GM23338 (cell line): ENCODE measurements around the gene SORBS2. TPM values are rescaled to one million over a fixed set of nuclear protein-coding genes. Genes with fewer than 3 reads are reported as not detected.

Source experiments
- ATAC-seq: fragments of 200-7000 bp; cut with Tn5 transposase; 3 replicates; pipeline ENCODE4 v1.9.1; 2020
- DNase-seq: peaks from one replicate; pipeline ENCODE4 v3.0.0-alpha.2; 2015; ENCODE audit warnings: low spot score
- H2AFZ ChIP-seq: fragments of 200-600 bp; sonication (generic); 2 replicates; pipeline ENCODE4 v1.8.0; 2016; ENCODE audit warnings: antibody characterized with exemption, mild to moderate bottlenecking, moderate library complexity
- H3F3A ChIP-seq: fragments of 200-600 bp; sonication (generic); replicated peaks from 2 replicates; pipeline ENCODE4 v1.8.0; 2017; ENCODE audit warnings: antibody characterized with exemption, mixed run types, low read depth
- H3K27ac ChIP-seq: fragments of 200-600 bp; sonication (generic); 2 replicates; pipeline ENCODE4 v1.6.1; 2016; ENCODE audit warnings: low read depth
- H3K27me3 ChIP-seq: fragments of 200-600 bp; sonication (generic); 2 replicates; pipeline ENCODE4 v1.8.0; 2016; ENCODE audit warnings: mild to moderate bottlenecking, mixed run types, moderate library complexity; ENCODE audit not compliant: insufficient read depth
- H3K36me3 ChIP-seq: fragments of 200-600 bp; sonication (generic); 2 replicates; pipeline ENCODE4 v1.8.0; 2016; ENCODE audit warnings: mild to moderate bottlenecking; ENCODE audit not compliant: insufficient read depth
- H3K4me1 ChIP-seq: fragments of 200-600 bp; sonication (generic); 2 replicates; pipeline ENCODE4 v1.8.0; 2016; ENCODE audit warnings: mild to moderate bottlenecking, moderate library complexity; ENCODE audit not compliant: insufficient read depth
- H3K4me2 ChIP-seq: fragments of 200-600 bp; sonication (generic); 2 replicates; pipeline ENCODE4 v1.7.1; 2017; ENCODE audit warnings: mixed run types
- H3K4me3 ChIP-seq: fragments of 200-600 bp; sonication (generic); 2 replicates; pipeline ENCODE4 v1.6.1; 2016; ENCODE audit warnings: mixed run types
- H3K79me2 ChIP-seq: fragments of 200-600 bp; sonication (generic); replicated peaks from 2 replicates; pipeline ENCODE4 v1.8.0; 2017; ENCODE audit warnings: mild to moderate bottlenecking; ENCODE audit not compliant: insufficient read depth
- H3K9me2 ChIP-seq: fragments of 200-600 bp; sonication (generic); 2 replicates; pipeline ENCODE4 v1.8.0; 2017; ENCODE audit not compliant: insufficient read depth
- H4K20me1 ChIP-seq: fragments of 200-600 bp; sonication (generic); replicated peaks from 2 replicates; pipeline ENCODE4 v1.8.0; 2017; ENCODE audit warnings: mild to moderate bottlenecking; ENCODE audit not compliant: insufficient read depth
- H3K27ac Mint-ChIP-seq: 2 replicates; pipeline ENCODE4 v1.8.0; 2020; ENCODE audit warnings: inconsistent platforms, mild to moderate bottlenecking, moderate library complexity, mixed read lengths
- H3K27me3 Mint-ChIP-seq: 3 replicates; pipeline ENCODE4 v1.8.0; 2022; ENCODE audit warnings: low read depth, mild to moderate bottlenecking, moderate library complexity, mixed read lengths, inconsistent platforms; ENCODE audit not compliant: insufficient read depth, poor library complexity
- H3K36me3 Mint-ChIP-seq: 3 replicates; pipeline ENCODE4 v1.8.0; 2021; ENCODE audit warnings: low read depth, mild to moderate bottlenecking, inconsistent platforms, moderate library complexity, mixed read lengths
- H3K4me1 Mint-ChIP-seq: 3 replicates; pipeline ENCODE4 v1.8.0; 2020; ENCODE audit warnings: mild to moderate bottlenecking, inconsistent platforms, mixed read lengths
- H3K4me3 Mint-ChIP-seq: 3 replicates; pipeline ENCODE4 v1.8.0; 2021; ENCODE audit warnings: moderate library complexity, mild to moderate bottlenecking, inconsistent platforms, mixed read lengths
- H3K9me3 Mint-ChIP-seq: 3 replicates; pipeline ENCODE4 v1.8.0; 2020; ENCODE audit warnings: moderate library complexity, mild to moderate bottlenecking, inconsistent platforms, mixed read lengths
- CREB1 ChIP-seq: fragments of 250-450 bp; sonication (Bioruptor Pico); IDR thresholded peaks from 2 replicates; pipeline ENCODE4 v1.5.0; 2020; ENCODE audit warnings: low read depth, mild to moderate bottlenecking, moderate library complexity
- CTCF ChIP-seq, 2 experiments: fragments of 200-600 bp in 1 of 2; sonication (generic) in 1 of 2; conservative IDR thresholded peaks; 2 replicates each; pipeline versions ENCODE4 v1.5.1 to v1.6.1; 2016 to 2017; ENCODE audit warnings: antibody characterized with exemption in 2 of 2, low read depth in 2 of 2, mild to moderate bottlenecking in 2 of 2, moderate library complexity in 1 of 2
- ETS1 ChIP-seq: IDR thresholded peaks from 2 replicates; pipeline ENCODE4 v1.6.1; 2016; ENCODE audit warnings: antibody characterized with exemption
- EZH2 ChIP-seq: fragments of 200-600 bp; sonication (generic); IDR thresholded peaks from one replicate; pipeline ENCODE4 v1.8.0; 2017; ENCODE audit warnings: antibody characterized with exemption, mild to moderate bottlenecking, low read depth; ENCODE audit not compliant: unreplicated experiment
- JUNB ChIP-seq: IDR thresholded peaks from one replicate; pipeline ENCODE4 v1.6.1; 2016; ENCODE audit warnings: antibody characterized with exemption; ENCODE audit not compliant: unreplicated experiment
- NANOG ChIP-seq: IDR thresholded peaks from 2 replicates; pipeline ENCODE4 v1.6.1; 2016; ENCODE audit warnings: antibody characterized with exemption, borderline replicate concordance
- POLR2AphosphoS5 ChIP-seq: IDR thresholded peaks from 2 replicates; pipeline ENCODE4 v1.6.1; 2016; ENCODE audit warnings: antibody characterized with exemption, low read depth
- REST ChIP-seq: IDR thresholded peaks from one replicate; pipeline ENCODE4 v1.6.1; 2018; ENCODE audit warnings: antibody characterized with exemption; ENCODE audit not compliant: unreplicated experiment
- ZNF114 ChIP-seq: fragments of 250-450 bp; sonication (Bioruptor Pico); IDR thresholded peaks from 2 replicates; pipeline ENCODE4 v1.5.0; 2020; ENCODE audit warnings: mild to moderate bottlenecking, moderate library complexity
- ZNF462 ChIP-seq: fragments of 250-450 bp; sonication (Bioruptor Pico); IDR thresholded peaks from 2 replicates; pipeline ENCODE4 v1.5.0; 2020; ENCODE audit warnings: mild to moderate bottlenecking, moderate library complexity
- polyA plus RNA-seq: library from polyadenylated mRNA; unstranded; fragments of >200 nt; fragmentation: Nextera tagmentation; extraction: Ambion mirVana; gene quantifications from 2 replicates; pipeline ENCODE4 v1.2.1, GENCODE V29; 2016
- total RNA-seq: library from RNA; depleted of rRNA; stranded (reverse); fragments of >200 nt; shearing (Covaris generic); gene quantifications from 2 replicates; pipeline ENCODE4 v1.2.3, GENCODE V29; 2014

SORBS2 gene
- total and polyA plus RNA-seq, 2 experiments from 2014 or later, result 17.8 to 27.6 TPM

- no peak for TF ChIP-seq JUNB
- Mint-ChIP-seq H3K4me1 (peaks cover 46% of the 10 kb centered on the region), H3K36me3 (peaks cover 34% of the 10 kb centered on the region), H3K9me3 (no peaks in the 10 kb centered on the region), H3K27me3 (peaks cover 2% of the 10 kb centered on the region), H3K4me3 (no peak overlapping the region), H3K27ac (peak overlapping the region; percentile 60; the same call in 1 of the 2 replicates)
- Histone ChIP-seq H2AFZ (no peak overlapping the region), H3K4me2 (no peak overlapping the region), H4K20me1 (no peaks in the 10 kb centered on the region), H3K9me2 (peaks cover 2% of the 10 kb centered on the region; the same call in 1 of the 2 replicates), H3K4me1 (peaks cover 33% of the 10 kb centered on the region), H3K27ac (peak overlapping the region; percentile 61; the same call in 1 of the 2 replicates), H3K4me3 (no peak overlapping the region), H3K27me3 (no peaks in the 10 kb centered on the region), H3K79me2 (no peaks in the 10 kb centered on the region), H3K36me3 (no peaks in the 10 kb centered on the region), H3F3A (no peaks in the 10 kb centered on the region; the same call in 1 of the 2 replicates)
- ATAC-seq, result no peak
- DNase-seq, result no peak
Measured at GRCh38 chr4:185645403-185645802, 166.6 kb downstream of the SORBS2 start.

GRCh38 chr4:185644408-185644807 is 167.6 kb downstream of the SORBS2 start:
- Histone ChIP-seq H3K9me2 (peaks cover 2% of the 10 kb centered on the region; the same call in 1 of the 2 replicates), H3K79me2 (no peaks in the 10 kb centered on the region), H3K27me3 (no peaks in the 10 kb centered on the region), H3K4me1 (peaks cover 43% of the 10 kb centered on the region), H3K27ac (no peak overlapping the region), H3K4me3 (no peak overlapping the region), H2AFZ (no peak overlapping the region), H3K36me3 (no peaks in the 10 kb centered on the region), H3F3A (no peaks in the 10 kb centered on the region), H4K20me1 (no peaks in the 10 kb centered on the region), H3K4me2 (no peak overlapping the region)
- peaks cover 40% of the 10 kb centered on the region for H3K4me1 Mint-ChIP-seq
- no peak overlapping the region for H3K4me3 Mint-ChIP-seq
- no peak for DNase-seq
- H3K27ac Mint-ChIP-seq, result no peak overlapping the region
- no peaks in the 10 kb centered on the region for H3K9me3 Mint-ChIP-seq
- peaks cover 33% of the 10 kb centered on the region for H3K36me3 Mint-ChIP-seq
- ATAC-seq, result no peak
- peaks cover 2% of the 10 kb centered on the region for H3K27me3 Mint-ChIP-seq
- no peak for TF ChIP-seq NANOG
- no peak for TF ChIP-seq POLR2AphosphoS5
- TF ChIP-seq ZNF114 (CRISPR knock-in tag), result no peak
- no peak for TF ChIP-seq CTCF (conservative IDR thresholded peaks at IDR 0.05; ENCODE audit: low read depth in 2 of 2)
- TF ChIP-seq ETS1, result no peak
- no peak for TF ChIP-seq REST
- TF ChIP-seq CREB1 (CRISPR knock-in tag), result no peak
- TF ChIP-seq JUNB, result no peak
- TF ChIP-seq EZH2, result no peak
- no peak for TF ChIP-seq ZNF462 (CRISPR knock-in tag)
